CD4-positive, alpha-beta T cell treated with Interleukin-10 for 1 hour (primary cell): ENCODE results near the gene CNNM2.
A peak's percentile ranks its signal among the peaks of the same experiment; 100 is the strongest.
"Not testable (repeated sequence)": the region's sequence is repeated elsewhere in the genome, so short reads cannot be mapped to it uniquely, and the experiment has no call there.

ENCODE experiments used
- DNase-seq: peaks from one replicate; pipeline ENCODE4 v3.0.0-alpha.2; 2020

Gene CNNM2

GRCh38 chr10:103042908-103043307, 124.8 kb downstream of the CNNM2 start:
- DNase-seq, result no peak

- DNase-seq, result no peak
These were observed 126.9 kb downstream of the CNNM2 start for GRCh38 chr10:103044942-103045489.

GRCh38 chr10:103045961-103046360, 127.9 kb downstream of the CNNM2 start:
- no peak for DNase-seq

- DNase-seq, result no peak
These were observed 129.3 kb downstream of the CNNM2 start for GRCh38 chr10:103047381-103047780.

- no peak for DNase-seq
These were observed 131.1 kb downstream of the CNNM2 start for GRCh38 chr10:103049237-103049636.

GRCh38 chr10:103053659-103054581, 135.8 kb downstream of the CNNM2 start:
- peak; percentile 76 for DNase-seq

GRCh38 chr10:103054621-103055020, 136.5 kb downstream of the CNNM2 start:
- peak; percentile 1 for DNase-seq

GRCh38 chr10:103055105-103055504, 137.0 kb downstream of the CNNM2 start:
- DNase-seq, result no peak

GRCh38 chr10:103058034-103058433, 139.9 kb downstream of the CNNM2 start:
- DNase-seq, result no peak

- no peak for DNase-seq
These were observed 142.5 kb downstream of the CNNM2 start for GRCh38 chr10:103060575-103060974.

- DNase-seq, result no peak
These were observed 144.9 kb downstream of the CNNM2 start for GRCh38 chr10:103062854-103063590.

GRCh38 chr10:103064956-103065355, 146.9 kb downstream of the CNNM2 start:
- DNase-seq, result no peak

GRCh38 chr10:103066141-103067098, 148.3 kb downstream of the CNNM2 start:
- DNase-seq, result no peak

- DNase-seq, result not testable (repeated sequence)
These were observed 149.0 kb downstream of the CNNM2 start for GRCh38 chr10:103067099-103067477.

GRCh38 chr10:103067484-103067883, 149.4 kb downstream of the CNNM2 start:
- DNase-seq, result no peak

- DNase-seq, result no peak
These were observed 149.9 kb downstream of the CNNM2 start for GRCh38 chr10:103067956-103068355.

GRCh38 chr10:103069453-103070331, 151.6 kb downstream of the CNNM2 start:
- DNase-seq, result peak; percentile 77

- DNase-seq, result no peak
These were observed 154.2 kb downstream of the CNNM2 start for GRCh38 chr10:103072276-103072675.

GRCh38 chr10:103072891-103073290, 154.8 kb downstream of the CNNM2 start:
- no peak for DNase-seq

- no peak for DNase-seq
These were observed 158.9 kb downstream of the CNNM2 start for GRCh38 chr10:103077020-103077419.
